PC-3 (cell line): ENCODE data around the gene CCSER2. TPM values are rescaled to one million over a fixed set of nuclear protein-coding genes. Genes with fewer than 3 reads are reported as not detected.

ENCODE experiments used
- ATAC-seq: fragments of 200-7000 bp; cut with Tn5 transposase; 2 replicates; pipeline ENCODE4 v1.9.1; 2020; ENCODE audit warnings: mild to moderate bottlenecking, moderate library complexity
- BruUV-seq: library from RNA; stranded (reverse); fragments of 400-500 nt; replicated peaks from 2 replicates; lab custom pipeline; 2021; lab: Mats Ljungman, UMichigan
- CTCF ChIA-PET: fragments of 300-600 bp; sonication (Branson Sonifier 250); formaldehyde crosslinking; loops from one replicate; lab custom pipeline; 2022; ENCODE audit warnings: antibody characterized with exemption; lab: Charles Lee
- POLR2A ChIA-PET: fragments of 300-600 bp; sonication (Branson Sonifier 250); formaldehyde crosslinking; loops from one replicate; lab custom pipeline; 2022; ENCODE audit warnings: antibody characterized with exemption; ENCODE audit not compliant: unreplicated experiment; lab: Charles Lee
- DNase-seq: peaks from one replicate; pipeline ENCODE4 v3.0.0-alpha.2; 2015
- H2AFZ ChIP-seq: fragments of 300-600 bp; sonication (generic); 2 replicates; pipeline ENCODE4 v1.6.0; 2016; ENCODE audit warnings: antibody characterized with exemption, low read length
- H3F3A ChIP-seq: fragments of 300-600 bp; sonication (generic); one replicate; pipeline ENCODE4 v1.6.0; 2017; ENCODE audit warnings: antibody characterized with exemption, low read length, control low read depth, mild to moderate bottlenecking; ENCODE audit not compliant: unreplicated experiment
- H3K27ac ChIP-seq: fragments of 300-600 bp; sonication (generic); 2 replicates; pipeline ENCODE4 v1.5.1; 2016; ENCODE audit warnings: mild to moderate bottlenecking, low read length
- H3K27me3 ChIP-seq: fragments of 300-600 bp; sonication (generic); 2 replicates; pipeline ENCODE4 v1.6.1; 2016; ENCODE audit warnings: low read length, mixed read lengths
- H3K36me3 ChIP-seq: fragments of 300-600 bp; sonication (generic); 2 replicates; pipeline ENCODE4 v1.6.1; 2016; ENCODE audit warnings: low read depth, mixed run types, low read length, mixed read lengths
- H3K4me1 ChIP-seq: fragments of 300-600 bp; sonication (generic); 2 replicates; pipeline ENCODE4 v1.5.1; 2016; ENCODE audit warnings: low read length; ENCODE audit not compliant: insufficient read depth
- H3K4me2 ChIP-seq: fragments of 300-600 bp; sonication (generic); 2 replicates; pipeline ENCODE4 v1.6.0; 2016; ENCODE audit warnings: low read length
- H3K4me3 ChIP-seq: fragments of 300-600 bp; sonication (generic); 2 replicates; pipeline ENCODE4 v1.5.1; 2016; ENCODE audit warnings: mild to moderate bottlenecking, low read length, mixed read lengths
- H3K79me2 ChIP-seq: fragments of 300-600 bp; sonication (generic); 2 replicates; pipeline ENCODE4 v1.6.1; 2017; ENCODE audit warnings: low read length, mixed read lengths
- H3K9ac ChIP-seq: fragments of 300-600 bp; sonication (generic); 2 replicates; pipeline ENCODE4 v1.6.0; 2016; ENCODE audit warnings: mild to moderate bottlenecking, low read length
- H3K9me2 ChIP-seq: fragments of 300-600 bp; sonication (generic); replicated peaks from 2 replicates; pipeline ENCODE4 v1.6.1; 2016; ENCODE audit warnings: mixed run types, low read length, mixed read lengths
- H3K9me3 ChIP-seq: fragments of 300-600 bp; sonication (generic); 2 replicates; pipeline ENCODE4 v1.6.1; 2016; ENCODE audit warnings: low read length, mixed read lengths
- H4K20me1 ChIP-seq: fragments of 300-600 bp; sonication (generic); 2 replicates; pipeline ENCODE4 v1.6.1; 2016; ENCODE audit warnings: low read length, mixed read lengths
- CTCF ChIP-seq: fragments of 300-600 bp; sonication (generic); conservative IDR thresholded peaks from 2 replicates; pipeline ENCODE4 v1.5.1; 2017; ENCODE audit warnings: antibody characterized with exemption, low read depth, mild to moderate bottlenecking, low read length
- EZH2 ChIP-seq: fragments of 300-600 bp; sonication (generic); IDR thresholded peaks from one replicate; pipeline ENCODE4 v1.6.1; 2017; ENCODE audit warnings: antibody characterized with exemption, mild to moderate bottlenecking, low read length; ENCODE audit not compliant: unreplicated experiment
- EZH2phosphoT487 ChIP-seq: fragments of 300-600 bp; sonication (generic); IDR thresholded peaks from 2 replicates; pipeline ENCODE4 v1.6.1; 2018; ENCODE audit warnings: mild to moderate bottlenecking, antibody characterized with exemption, low read length, borderline replicate concordance
- intact Hi-C: fragments of 100-400 bp; cut with micrococcal nuclease; formaldehyde crosslinking; loops from 2 replicates; pipeline ENCODE4 v1.9.0; 2023
- total RNA-seq: library from RNA; depleted of rRNA; stranded (reverse); fragments of >200 nt; gene quantifications from 2 replicates; pipeline ENCODE4 v1.2.3, GENCODE V29; 2014

The CCSER2 gene
- total RNA-seq, 1 experiment from 2014 or later = 10.2 TPM

GRCh38 chr10:84334811-84335210, 6.4 kb downstream of the CCSER2 start:
- ATAC-seq = no peak
- H4K20me1 ChIP-seq = no peaks in the 10 kb centered on the region; the same call in 1 of the 2 replicates
- no peaks in the 10 kb centered on the region for H3K27me3 ChIP-seq
- no peak overlapping the region for H3K4me2 ChIP-seq
- H3K36me3 ChIP-seq = no peaks in the 10 kb centered on the region
- DNase-seq = no peak
- ChIA-PET POLR2A (no interaction called here), CTCF (no interaction called here)
- peaks cover 19% of the 10 kb centered on the region; the same call in 1 of the 2 replicates for H3K4me1 ChIP-seq
- H2AFZ ChIP-seq = no peak overlapping the region
- no peak overlapping the region for H3K27ac ChIP-seq
- intact Hi-C loops = no loop called here
- peaks cover 71% of the 10 kb centered on the region for H3K79me2 ChIP-seq
- no peaks in the 10 kb centered on the region for H3K9me2 ChIP-seq
- no peaks in the 10 kb centered on the region for H3F3A ChIP-seq
- no peak for TF ChIP-seq EZH2phosphoT487
- no peak for TF ChIP-seq EZH2
- no peak for TF ChIP-seq CTCF
- H3K9ac ChIP-seq = no peak overlapping the region
- BruUV-seq = no TSS peak
- no peak overlapping the region for H3K4me3 ChIP-seq
- no peaks in the 10 kb centered on the region for H3K9me3 ChIP-seq

GRCh38 chr10:84335516-84335915, 7.1 kb downstream of the CCSER2 start:
- peaks cover 70% of the 10 kb centered on the region for H3K79me2 ChIP-seq
- H3F3A ChIP-seq = no peaks in the 10 kb centered on the region
- H2AFZ ChIP-seq = no peak overlapping the region
- no peak overlapping the region for H3K4me3 ChIP-seq
- ChIA-PET POLR2A (no interaction called here), CTCF (no interaction called here)
- no peaks in the 10 kb centered on the region for H3K36me3 ChIP-seq
- H3K9ac ChIP-seq = no peak overlapping the region
- BruUV-seq = no TSS peak
- no peak for ATAC-seq
- peaks cover 14% of the 10 kb centered on the region; the same call in 1 of the 2 replicates for H3K4me1 ChIP-seq
- H3K4me2 ChIP-seq = no peak overlapping the region
- no peaks in the 10 kb centered on the region for H3K9me2 ChIP-seq
- TF ChIP-seq EZH2 = no peak
- H3K27me3 ChIP-seq = no peaks in the 10 kb centered on the region
- intact Hi-C loops = no loop called here
- DNase-seq = no peak
- no peaks in the 10 kb centered on the region for H3K9me3 ChIP-seq
- no peaks in the 10 kb centered on the region for H4K20me1 ChIP-seq
- no peak overlapping the region for H3K27ac ChIP-seq

- CTCF ChIA-PET = no interaction called here
- Histone ChIP-seq H3K9ac (no peak overlapping the region), H3K4me2 (peak overlapping the region; percentile 15; the same call in 1 of the 2 replicates), H4K20me1 (no peaks in the 10 kb centered on the region), H3K9me2 (no peaks in the 10 kb centered on the region), H3K27ac (no peak overlapping the region), H3K27me3 (no peaks in the 10 kb centered on the region), H3K36me3 (no peaks in the 10 kb centered on the region), H2AFZ (no peak overlapping the region), H3K79me2 (peaks cover 68% of the 10 kb centered on the region), H3K4me3 (no peak overlapping the region), H3F3A (no peaks in the 10 kb centered on the region), H3K4me1 (peaks cover 14% of the 10 kb centered on the region; the same call in 1 of the 2 replicates), H3K9me3 (no peaks in the 10 kb centered on the region)
- TF ChIP-seq EZH2 (no peak), CTCF (no peak)
- intact Hi-C loops = no loop called here
- DNase-seq (no peak), ATAC-seq (no peak)
- no TSS peak for BruUV-seq
- POLR2A ChIA-PET = no interaction called here
Measured at GRCh38 chr10:84336406-84337090, 8.2 kb downstream of the CCSER2 start.
